GM23248 (cell line): ENCODE data around the gene TEAD1.

Source experiments
- EZH2 ChIP-seq: fragments of 200-600 bp; sonication (generic); IDR thresholded peaks from 2 replicates; pipeline ENCODE4 v1.6.1; 2018; ENCODE audit warnings: antibody characterized with exemption, mild to moderate bottlenecking; ENCODE audit not compliant: insufficient read depth, poor library complexity, severe bottlenecking
- EZH2phosphoT487 ChIP-seq: fragments of 200-600 bp; sonication (generic); IDR thresholded peaks from 2 replicates; pipeline ENCODE4 v1.6.1; 2018; ENCODE audit warnings: antibody characterized with exemption, moderate library complexity, mild to moderate bottlenecking, low read depth; ENCODE audit not compliant: insufficient read depth

DNA sequence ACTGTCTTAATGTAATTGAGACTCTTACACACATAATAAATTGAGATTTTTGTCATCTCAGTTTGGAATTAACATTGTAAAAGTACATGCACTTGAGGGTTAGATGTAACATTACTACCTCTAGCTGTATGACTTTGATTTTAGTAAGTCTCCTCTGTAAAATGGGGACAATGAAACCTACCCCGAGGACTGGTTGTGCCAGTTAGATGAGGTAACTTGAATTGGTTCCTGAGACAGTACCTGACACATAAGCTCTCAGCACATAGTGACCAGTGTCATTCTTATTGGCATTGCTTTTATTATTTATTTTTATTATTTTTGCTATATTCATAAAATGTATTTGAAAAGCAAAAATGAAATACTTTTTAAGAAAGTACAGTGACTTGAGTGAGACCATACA is 114.8 kb downstream of the TEAD1 start:
- TF ChIP-seq EZH2phosphoT487 (no peak), EZH2 (no peak)
